ENCODE data around the gene NT5M.
A peak's percentile ranks its signal among the peaks of the same experiment; 100 is the strongest.

NT5M gene

GRCh38 chr17:17303847-17304490 is 796 bp downstream of the NT5M start:
- no peak for DNase-seq

- DNase-seq = no peak
Observed at GRCh38 chr17:17304521-17304985, 1.4 kb downstream of the NT5M start.

GRCh38 chr17:17305281-17305801 is 2.2 kb downstream of the NT5M start:
- peak; percentile 22 for DNase-seq

- no peak for DNase-seq
Observed at GRCh38 chr17:17309356-17309755, 6.2 kb downstream of the NT5M start.

- DNase-seq = peak; percentile 64
Observed at GRCh38 chr17:17313350-17313991, 10.3 kb downstream of the NT5M start.

- no peak for DNase-seq
Observed at GRCh38 chr17:17314501-17315071, 11.4 kb downstream of the NT5M start.

GRCh38 chr17:17315142-17315821 is 12.1 kb downstream of the NT5M start:
- no peak for DNase-seq

- no peak for DNase-seq
Observed at GRCh38 chr17:17320188-17320910, 17.2 kb downstream of the NT5M start.

GRCh38 chr17:17320911-17321220 is 17.7 kb downstream of the NT5M start:
- DNase-seq = no peak

- no peak for DNase-seq
Observed at GRCh38 chr17:17321356-17322025, 18.3 kb downstream of the NT5M start.

GRCh38 chr17:17322516-17323510 is 19.6 kb downstream of the NT5M start:
- no peak for DNase-seq

GRCh38 chr17:17324616-17325015 is 21.4 kb downstream of the NT5M start:
- no peak for DNase-seq

- DNase-seq = no peak
Observed at GRCh38 chr17:17325228-17325627, 22.1 kb downstream of the NT5M start.

GRCh38 chr17:17325816-17326215 is 22.6 kb downstream of the NT5M start:
- no peak for DNase-seq

- no peak for DNase-seq
Observed at GRCh38 chr17:17326275-17326875, 23.2 kb downstream of the NT5M start.

- DNase-seq = no peak
Observed at GRCh38 chr17:17328251-17328650, 25.1 kb downstream of the NT5M start.

GRCh38 chr17:17341452-17341851 is 38.3 kb downstream of the NT5M start:
- no peak for DNase-seq

- DNase-seq = no peak
Observed at GRCh38 chr17:17342242-17342945, 39.2 kb downstream of the NT5M start.

GRCh38 chr17:17343160-17343735 is 40.1 kb downstream of the NT5M start:
- no peak for DNase-seq

Data from stimulated activated CD4-positive, alpha-beta T cell treated with anti-CD3 and anti-CD28 coated beads, Interleukin-12 subunit alpha, Interleukin-12 subunit beta, amount 100 ng/mL, for 4 hours (primary cell).